NCI-H146 treated with DMSO at 0.1 percent for 48 hours (cell line): ENCODE measurements around the gene FNBP1.
"Not testable (repeated sequence)": the region's sequence is repeated elsewhere in the genome, so short reads cannot be mapped to it uniquely, and the experiment has no call there.

Source experiments
- DNase-seq: peaks from one replicate; lab custom pipeline; 2025; ENCODE audit not compliant: unreplicated experiment; lab: John Stamatoyannopoulos, UW

Gene FNBP1

GRCh38 chr9:130023144-130023787 lies 19.7 kb downstream of the FNBP1 start:
- no peak for DNase-seq

- no peak for DNase-seq
Observed at GRCh38 chr9:130022566-130023143, 20.3 kb downstream of the FNBP1 start.

- not testable (repeated sequence) for DNase-seq
Observed at GRCh38 chr9:130021842-130022241, 21.1 kb downstream of the FNBP1 start.

DNA sequence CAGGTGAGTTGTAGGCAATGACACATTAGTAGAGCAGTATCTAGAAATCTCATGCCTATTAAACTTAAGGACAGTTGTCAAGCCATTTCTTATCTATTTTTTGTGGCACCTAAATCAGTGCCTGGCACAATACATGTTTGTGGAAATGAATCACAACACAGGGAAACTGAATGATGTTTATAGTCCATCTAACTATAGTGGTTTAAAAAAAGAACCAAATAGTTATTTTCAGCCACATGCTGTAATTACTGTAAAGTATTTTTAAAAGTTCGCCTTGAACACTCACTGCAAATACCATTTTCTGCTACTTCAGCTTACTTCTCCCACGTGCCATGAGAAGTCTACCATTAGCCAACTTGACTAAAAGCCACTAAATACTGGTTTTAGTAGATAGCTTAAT lies 21.9 kb downstream of the FNBP1 start:
- DNase-seq = no peak

DNA sequence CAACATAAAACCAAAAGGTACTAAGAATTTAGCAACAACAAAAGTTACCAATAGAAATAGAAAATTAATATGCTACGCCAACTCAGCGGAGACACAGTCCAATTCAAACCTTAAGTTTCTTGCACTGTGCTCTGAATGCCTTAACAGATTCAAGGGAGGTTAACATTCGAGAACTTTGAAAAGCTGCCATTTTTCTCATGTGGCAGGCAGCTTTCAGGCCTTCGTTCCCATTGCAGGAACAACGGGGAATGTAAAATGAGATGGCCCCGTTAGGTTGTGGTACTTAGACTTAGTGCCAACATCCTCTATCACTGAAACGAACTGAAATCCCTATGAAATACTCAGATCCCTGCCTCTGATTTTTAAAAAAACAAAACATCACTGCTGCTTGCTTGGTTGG lies 22.4 kb downstream of the FNBP1 start:
- no peak for DNase-seq

DNA sequence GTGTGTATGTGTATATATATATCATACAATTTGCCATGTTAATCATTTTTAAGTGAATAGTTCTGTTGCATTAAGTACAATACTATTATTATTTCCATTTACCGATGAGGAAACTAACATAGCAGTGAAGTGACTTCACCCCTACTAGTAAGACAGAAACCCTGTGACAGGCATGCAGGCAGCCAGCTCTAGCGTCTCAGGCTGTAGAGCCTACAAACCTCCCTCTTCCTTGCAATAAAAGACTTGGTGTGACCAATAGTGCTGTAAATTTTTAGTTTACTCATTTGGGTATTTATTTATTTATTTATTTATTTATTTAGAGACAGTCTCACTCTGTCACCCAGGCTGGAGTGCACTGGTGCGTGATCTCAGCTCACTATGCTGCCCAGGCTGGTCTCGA lies 24.7 kb downstream of the FNBP1 start:
- DNase-seq = no peak

DNA sequence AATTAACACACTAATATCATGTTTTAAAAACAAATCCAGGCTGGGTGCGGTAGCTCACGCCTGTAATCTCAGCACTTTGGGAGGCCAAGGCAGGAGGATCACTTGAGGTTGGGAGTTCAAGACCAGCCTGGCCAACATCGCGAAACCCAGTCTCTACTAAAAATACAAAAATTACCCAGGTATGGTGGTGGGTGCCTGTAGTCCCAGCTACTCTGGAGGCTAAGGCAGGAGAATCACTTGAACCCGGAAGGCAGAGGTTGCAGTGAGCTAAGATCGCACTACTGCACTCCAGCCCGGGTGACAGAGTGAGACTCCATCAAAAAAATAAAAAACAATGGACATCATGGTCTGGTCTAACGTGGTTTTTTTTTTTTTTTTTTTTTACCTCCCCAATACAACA lies 25.5 kb downstream of the FNBP1 start:
- DNase-seq = not testable (repeated sequence)

DNA sequence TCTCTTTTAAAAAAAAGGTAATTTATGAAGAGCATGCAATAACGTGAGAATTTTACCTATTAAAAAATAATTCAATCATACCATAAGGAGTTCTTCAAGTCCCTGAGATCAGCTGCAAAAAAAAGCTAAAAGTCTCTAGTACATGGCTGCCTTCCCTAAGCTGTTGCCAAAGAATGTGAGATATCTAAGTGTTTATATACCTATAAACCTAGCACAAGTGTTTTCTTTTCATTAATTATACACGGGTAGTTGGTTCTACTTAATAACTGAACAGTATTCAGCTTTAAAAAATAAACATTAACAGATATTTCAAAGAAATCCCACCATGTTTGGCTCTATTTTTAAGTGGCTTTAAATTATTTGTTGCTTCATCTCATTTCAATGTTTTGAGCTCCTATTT lies 25.9 kb downstream of the FNBP1 start:
- no peak for DNase-seq

- DNase-seq = no peak
Observed at GRCh38 chr9:130015353-130016019, 27.5 kb downstream of the FNBP1 start.

- DNase-seq = no peak
Observed at GRCh38 chr9:130013326-130013725, 29.7 kb downstream of the FNBP1 start.

GRCh38 chr9:130010151-130010988 lies 32.6 kb downstream of the FNBP1 start:
- DNase-seq = no peak

- not testable (repeated sequence) for DNase-seq
Observed at GRCh38 chr9:130009546-130009945, 33.4 kb downstream of the FNBP1 start.

DNA sequence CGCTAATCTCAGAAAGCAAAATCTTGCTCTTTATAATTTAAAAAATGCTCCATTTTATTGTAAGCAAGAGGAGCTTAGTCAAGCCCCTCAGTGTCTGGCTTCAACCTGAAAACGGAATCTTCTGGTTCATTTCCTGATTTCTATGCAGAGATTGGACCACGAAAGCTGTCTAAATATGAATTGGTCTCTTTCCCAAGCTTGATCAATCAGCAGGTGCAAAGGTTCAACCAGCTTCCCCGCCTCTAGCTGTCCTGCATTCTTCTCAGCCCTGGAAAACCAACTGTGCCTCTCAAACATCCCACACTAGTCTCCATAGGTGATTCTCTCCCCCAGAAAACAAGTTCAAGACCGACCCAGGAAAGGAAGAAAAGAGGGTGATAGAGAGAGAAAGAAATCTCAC lies 34.5 kb downstream of the FNBP1 start:
- DNase-seq = no peak

- not testable (repeated sequence) for DNase-seq
Observed at GRCh38 chr9:130006952-130007351, 36.0 kb downstream of the FNBP1 start.

DNA sequence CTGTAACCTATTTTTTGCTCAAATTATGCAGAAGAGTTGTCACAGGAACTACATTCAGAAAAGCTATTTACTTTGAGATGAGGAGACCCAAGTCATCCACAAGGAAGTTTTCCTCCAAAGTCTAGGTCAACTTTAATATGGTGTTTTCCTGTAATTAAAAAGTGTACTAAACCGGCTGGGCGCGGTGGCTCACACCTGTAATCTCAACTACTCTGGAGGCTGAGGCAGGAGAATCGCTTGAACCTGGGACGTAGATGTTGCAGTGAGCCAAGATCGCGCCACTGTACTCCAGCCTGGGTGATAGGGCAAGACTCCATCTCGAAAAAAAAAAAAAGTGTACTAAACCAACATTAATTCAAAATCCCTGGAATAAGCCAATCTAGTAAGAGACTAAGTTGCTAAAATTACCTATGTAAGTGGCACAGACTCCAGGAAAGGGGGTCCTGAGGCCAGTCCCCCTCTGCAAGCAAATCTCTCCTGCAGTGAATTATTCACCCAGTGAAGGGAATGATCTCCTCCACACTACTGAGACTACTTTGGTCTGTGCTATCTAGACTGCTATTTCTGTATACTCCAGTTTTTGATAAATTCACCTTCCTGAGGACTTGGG lies 38.9 kb downstream of the FNBP1 start:
- DNase-seq = no peak

GRCh38 chr9:130002320-130002719 lies 40.7 kb downstream of the FNBP1 start:
- DNase-seq = no peak

GRCh38 chr9:130001190-130001589 lies 41.8 kb downstream of the FNBP1 start:
- no peak for DNase-seq

- no peak for DNase-seq
Observed at GRCh38 chr9:129999141-129999510, 43.9 kb downstream of the FNBP1 start.

- DNase-seq = no peak
Observed at GRCh38 chr9:129998491-129999140, 44.4 kb downstream of the FNBP1 start.

- not testable (repeated sequence) for DNase-seq
Observed at GRCh38 chr9:129997706-129998105, 45.3 kb downstream of the FNBP1 start.
